Fibroblast of the aortic adventitia (primary cell): ENCODE data around the gene ITGB1BP1. TPM values are rescaled to one million over a fixed set of nuclear protein-coding genes. Genes with fewer than 3 reads are reported as not detected.

Experiments
- DNase-seq: peaks from one replicate; pipeline ENCODE4 v3.0.0-alpha.2; 2010; ENCODE audit warnings: low read depth
- H3K4me3 ChIP-seq: 2 replicates; pipeline ENCODE4 v1.5.1; 2011; ENCODE audit warnings: low read depth, mild to moderate bottlenecking, control low read depth, low read length, moderate library complexity
- CTCF ChIP-seq: IDR thresholded peaks from 2 replicates; pipeline ENCODE4 v1.5.1; 2011; ENCODE audit warnings: mild to moderate bottlenecking, low read length, control low read depth, inconsistent platforms; ENCODE audit not compliant: insufficient read depth
- total RNA-seq: library from RNA; depleted of rRNA; stranded (reverse); fragments of >200 nt; gene quantifications from 2 replicates; pipeline ENCODE4 v1.2.3, GENCODE V29; 2012; ENCODE audit warnings: low replicate concordance

Gene ITGB1BP1
- total RNA-seq, 1 donor: 80.9 TPM

- DNase-seq: peak; percentile 30
- TF ChIP-seq CTCF: no peak
Observed at GRCh38 chr2:9430316-9431293, 7.3 kb upstream of the ITGB1BP1 start.

GRCh38 chr2:9428965-9429577 is 5.7 kb upstream of the ITGB1BP1 start:
- DNase-seq: no peak
- H3K4me3 ChIP-seq: no peak overlapping the region
- no peak for TF ChIP-seq CTCF

More at GRCh38 chr2:9430316-9431293, 7.3 kb upstream of the ITGB1BP1 start:
- H3K4me3 ChIP-seq: no peak overlapping the region

GRCh38 chr2:9424447-9425164 is 1.3 kb upstream of the ITGB1BP1 start:
- no peak for TF ChIP-seq CTCF
- no peak for DNase-seq
- H3K4me3 ChIP-seq: peak overlapping the region; percentile 98

GRCh38 chr2:9423922-9424272 is 569 bp upstream of the ITGB1BP1 start:
- TF ChIP-seq CTCF: no peak
- DNase-seq: no peak
- H3K4me3 ChIP-seq: peak overlapping the region; percentile 98

- peak overlapping the region; percentile 98 for H3K4me3 ChIP-seq
- TF ChIP-seq CTCF: no peak
- no peak for DNase-seq
Observed at GRCh38 chr2:9422321-9423099, 818 bp downstream of the ITGB1BP1 start.

GRCh38 chr2:9420495-9420894 is 2.8 kb downstream of the ITGB1BP1 start:
- TF ChIP-seq CTCF: no peak
- H3K4me3 ChIP-seq: no peak overlapping the region
- DNase-seq: no peak
